PFSK-1 (cell line): ENCODE results near the gene FN1.

Experiments
- FOXP2 ChIP-seq: optimal IDR thresholded peaks from 2 replicates; pipeline ENCODE3; 2011; ENCODE audit warnings: borderline replicate concordance, control low read depth, inconsistent platforms; ENCODE audit not compliant: insufficient read depth; ENCODE audit errors: extremely low read length, extremely low read depth
- POLR2AphosphoS5 ChIP-seq: IDR thresholded peaks from 2 replicates; pipeline ENCODE4 v1.6.1; 2012; ENCODE audit warnings: low read depth, mild to moderate bottlenecking, control low read depth, low read length, moderate library complexity
- REST ChIP-seq, 2 experiments: IDR thresholded peaks; 2 replicates each; pipeline versions ENCODE4 v1.6.1 to v1.8.0; 2011 to 2012; ENCODE audit warnings: low read depth in 2 of 2, low read length in 2 of 2, control low read depth in 1 of 2, inconsistent platforms in 1 of 2, mild to moderate bottlenecking in 1 of 2, moderate library complexity in 1 of 2; ENCODE audit not compliant: insufficient read depth in 1 of 2
- SIN3A ChIP-seq: IDR thresholded peaks from 2 replicates; pipeline ENCODE4 v1.6.1; 2012; ENCODE audit warnings: mild to moderate bottlenecking, low read length, moderate library complexity, borderline replicate concordance; ENCODE audit not compliant: insufficient read depth
- TAF1 ChIP-seq: IDR thresholded peaks from 2 replicates; pipeline ENCODE4 v1.6.1; 2012; ENCODE audit warnings: low read length, control low read depth, borderline replicate concordance; ENCODE audit not compliant: insufficient read depth

Gene FN1

DNA sequence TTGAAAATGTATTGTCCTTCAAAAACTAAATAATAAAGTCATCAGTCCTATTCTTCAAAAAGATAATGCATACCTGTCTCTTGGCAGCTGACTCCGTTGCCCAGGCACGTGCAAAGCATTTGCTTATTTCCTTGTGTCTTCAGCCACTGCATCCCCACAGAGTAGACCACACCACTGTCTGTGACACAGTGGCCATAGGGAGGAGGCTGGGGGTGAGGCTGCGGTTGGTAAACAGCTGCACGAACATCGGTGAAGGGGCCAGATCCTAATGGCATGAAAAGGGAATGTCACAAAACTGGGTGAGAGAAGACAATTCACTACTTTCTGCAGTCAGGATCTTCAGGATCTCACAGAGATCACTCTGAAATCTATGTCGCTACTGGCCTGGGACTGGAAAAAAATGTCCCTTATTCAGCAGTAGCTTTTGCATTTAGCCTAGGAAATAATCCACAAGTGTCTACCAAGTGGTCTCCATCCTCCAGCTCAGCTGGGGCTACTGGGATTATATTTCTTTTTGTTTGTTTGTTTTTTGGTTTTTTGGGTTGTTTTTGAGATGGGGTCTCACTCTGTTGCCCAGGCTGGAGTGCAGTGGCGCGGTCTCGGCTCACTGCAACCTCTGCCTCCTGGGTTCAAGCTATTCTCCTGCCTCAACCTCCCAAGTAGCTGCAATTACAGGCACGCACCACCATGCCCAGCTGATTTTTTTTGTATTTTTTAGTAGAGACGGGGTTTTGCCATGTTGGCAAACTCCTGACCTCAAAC lies 10.7 kb downstream of the FN1 start:
- TF ChIP-seq FOXP2, result no peak
- no peak for TF ChIP-seq POLR2AphosphoS5
- no peak for TF ChIP-seq TAF1
- no peak for TF ChIP-seq SIN3A
- no peak for TF ChIP-seq REST (IDR thresholded peaks at IDR 0.05; ENCODE audit: insufficient read depth in 1 of 2, low read depth in 2 of 2, low read length in 2 of 2)

GRCh38 chr2:215423928-215424540 lies 11.8 kb downstream of the FN1 start:
- no peak for TF ChIP-seq SIN3A
- no peak for TF ChIP-seq FOXP2
- no peak for TF ChIP-seq REST (IDR thresholded peaks at IDR 0.05; ENCODE audit: insufficient read depth in 1 of 2, low read depth in 2 of 2, low read length in 2 of 2)
- no peak for TF ChIP-seq POLR2AphosphoS5
- TF ChIP-seq TAF1, result no peak

DNA sequence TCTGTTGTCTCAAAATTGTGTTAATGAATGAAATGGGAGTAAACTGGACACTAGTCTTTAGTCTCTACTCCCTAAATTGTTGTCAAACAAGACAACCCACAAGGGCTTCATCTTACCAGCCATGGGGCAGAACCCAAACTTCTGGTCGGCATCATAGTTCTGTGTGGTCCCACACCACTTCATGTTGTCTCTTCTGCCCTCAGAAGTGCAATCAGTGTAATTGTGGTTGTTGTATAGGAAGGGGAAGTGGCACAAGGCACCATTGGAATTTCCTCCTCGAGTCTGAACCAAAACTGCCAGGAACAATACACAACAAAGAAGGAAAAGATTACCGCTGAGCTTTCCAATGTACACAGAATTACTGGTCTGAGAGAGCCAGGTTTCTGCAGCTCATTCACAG lies 12.6 kb downstream of the FN1 start:
- TF ChIP-seq SIN3A (no peak), TAF1 (no peak), FOXP2 (no peak), POLR2AphosphoS5 (no peak), REST (IDR thresholded peaks at IDR 0.05; ENCODE audit: insufficient read depth in 1 of 2, low read depth in 2 of 2, low read length in 2 of 2) (no peak)

DNA sequence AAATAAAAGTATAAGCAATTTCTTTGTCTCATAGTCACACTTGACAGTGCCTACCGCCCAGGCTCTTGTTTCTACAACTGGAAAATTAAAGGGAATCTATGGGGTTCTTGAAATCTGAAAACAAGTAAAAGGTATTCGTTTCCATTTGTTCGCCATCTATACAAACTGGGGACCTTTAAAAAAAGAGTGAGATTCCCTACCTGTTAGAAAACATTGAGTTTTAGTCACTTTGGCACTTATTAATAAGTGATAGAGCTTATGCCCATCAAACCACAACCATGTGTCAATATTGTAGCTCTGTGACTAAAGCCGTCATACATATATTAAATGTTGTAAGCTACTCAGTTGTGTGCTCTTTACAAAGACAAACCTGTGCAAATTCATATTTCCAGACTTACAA lies 13.2 kb downstream of the FN1 start:
- no peak for TF ChIP-seq POLR2AphosphoS5
- no peak for TF ChIP-seq SIN3A
- no peak for TF ChIP-seq TAF1
- TF ChIP-seq REST (IDR thresholded peaks at IDR 0.05; ENCODE audit: insufficient read depth in 1 of 2, low read depth in 2 of 2, low read length in 2 of 2), result no peak
- no peak for TF ChIP-seq FOXP2
